H1 (cell line): ENCODE results near the gene CLCF1. TPM values are rescaled to one million over a fixed set of nuclear protein-coding genes. Genes with fewer than 3 reads are reported as not detected.

Source experiments
- CTCF ChIA-PET: fragments of 300-600 bp; sonication (Branson Sonifier 250); formaldehyde crosslinking; loops from one replicate; lab custom pipeline; 2021; ENCODE audit not compliant: partially characterized antibody; lab: Charles Lee
- POLR2A ChIA-PET: fragments of 300-600 bp; sonication (Branson Sonifier 250); formaldehyde crosslinking; loops from one replicate; lab custom pipeline; 2021; ENCODE audit warnings: inconsistent platforms; ENCODE audit not compliant: partially characterized antibody; lab: Charles Lee
- DNase-seq, 2 experiments: peaks; one replicate each; pipeline versions ENCODE4 v3.0.0 to v3.0.0-alpha.2; 2010 to 2022; ENCODE audit warnings: low spot score in 2 of 2, low read depth in 1 of 2, mixed read lengths in 1 of 2
- FAIRE-seq: peaks from 2 replicates; lab custom pipeline; 2011; peaks lifted over from hg19 to GRCh38; lab: Jason Lieb, UNC
- H2AFZ ChIP-seq: 2 replicates; pipeline ENCODE4 v1.8.1; 2012; ENCODE audit warnings: low read length, inconsistent platforms
- H2AK5ac ChIP-seq: 2 replicates; pipeline ENCODE4 v1.6.1; 2013; ENCODE audit warnings: low read depth, low read length
- H2BK120ac ChIP-seq: replicated peaks from 2 replicates; pipeline ENCODE3; 2013; ENCODE audit warnings: low read depth, low read length, inconsistent platforms
- H2BK12ac ChIP-seq: 2 replicates; pipeline ENCODE4 v1.6.1; 2013; ENCODE audit warnings: low read depth, low read length
- H2BK15ac ChIP-seq: 2 replicates; pipeline ENCODE4 v1.6.1; 2013; ENCODE audit warnings: low read length
- H2BK20ac ChIP-seq: 2 replicates; pipeline ENCODE4 v1.6.1; 2013; ENCODE audit warnings: low read length
- H2BK5ac ChIP-seq: 2 replicates; pipeline ENCODE4 v1.6.1; 2013; ENCODE audit warnings: low read depth, low read length
- H3K14ac ChIP-seq: 2 replicates; pipeline ENCODE4 v1.6.1; 2013; ENCODE audit warnings: inconsistent platforms; ENCODE audit not compliant: insufficient read length
- H3K18ac ChIP-seq: 2 replicates; pipeline ENCODE4 v1.6.1; 2013; ENCODE audit warnings: low read length; ENCODE audit errors: extremely low read depth
- H3K23ac ChIP-seq: 2 replicates; pipeline ENCODE4 v1.6.1; 2013; ENCODE audit warnings: inconsistent platforms; ENCODE audit not compliant: insufficient read length
- H3K23me2 ChIP-seq: 2 replicates; pipeline ENCODE4 v1.6.1; 2013; ENCODE audit warnings: low read depth, low read length
- H3K27ac ChIP-seq: 2 replicates; pipeline ENCODE4 v1.6.1; 2011; ENCODE audit warnings: low read depth, low read length, inconsistent platforms
- H3K27me3 ChIP-seq, 4 experiments: replicated peaks in 1 of 4; 1 replicate in 1 of 4; 2 replicates in 3 of 4; pipeline versions ENCODE4 v1.6.1 to v1.8.1; 2011 to 2013; ENCODE audit warnings: low read length in 3 of 4, mild to moderate bottlenecking in 3 of 4, inconsistent platforms in 2 of 4, mixed read lengths in 2 of 4, moderate library complexity in 1 of 4; ENCODE audit not compliant: control insufficient read depth in 3 of 4, insufficient read depth in 3 of 4; ENCODE audit errors: extremely low read depth in 1 of 4
- H3K36me3 ChIP-seq, 4 experiments: 2 replicates each; pipeline versions ENCODE4 v1.6.1 to v1.8.1; 2011 to 2013; ENCODE audit warnings: mild to moderate bottlenecking in 4 of 4, low read length in 3 of 4, moderate library complexity in 2 of 4, control low read depth in 1 of 4, inconsistent platforms in 1 of 4; ENCODE audit not compliant: insufficient read depth in 4 of 4, control insufficient read depth in 2 of 4
- H3K4ac ChIP-seq: replicated peaks from 2 replicates; pipeline ENCODE3; 2013; ENCODE audit warnings: low read length, low read depth, mixed read lengths, inconsistent platforms; ENCODE audit not compliant: insufficient read length
- H3K4me1 ChIP-seq, 4 experiments: replicated peaks in 1 of 4; 1 replicate in 1 of 4; 2 replicates in 3 of 4; pipeline versions ENCODE4 v1.6.1 to v1.8.1; 2011 to 2013; ENCODE audit warnings: low read length in 3 of 4, inconsistent platforms in 2 of 4, mixed read lengths in 1 of 4; ENCODE audit not compliant: insufficient read depth in 4 of 4, control insufficient read depth in 3 of 4
- H3K4me2 ChIP-seq, 2 experiments: 2 replicates each; pipeline versions ENCODE4 v1.6.1 to v1.8.1; 2011 to 2013; ENCODE audit warnings: low read depth in 2 of 2, low read length in 2 of 2, control low read depth in 1 of 2, inconsistent platforms in 1 of 2, mild to moderate bottlenecking in 1 of 2; ENCODE audit not compliant: insufficient read depth in 1 of 2
- H3K4me3 ChIP-seq, 4 experiments: fragments of 200-600, 300-600 bp in 1 of 4; sonication (generic), shearing (Covaris generic), sonication (Bioruptor Twin) in 1 of 4; 2 replicates each; pipeline versions ENCODE4 v1.5.1 to v1.8.1; 2011 to 2016; ENCODE audit warnings: low read length in 4 of 4, low read depth in 3 of 4, control low read depth in 2 of 4, inconsistent platforms in 2 of 4, mild to moderate bottlenecking in 2 of 4, mixed read lengths in 1 of 4, moderate library complexity in 1 of 4; ENCODE audit not compliant: insufficient read depth in 2 of 4; ENCODE audit errors: extremely low read depth in 1 of 4
- H3K56ac ChIP-seq: replicated peaks from 2 replicates; pipeline ENCODE3; 2013; ENCODE audit warnings: low read depth, mild to moderate bottlenecking, mixed read lengths, low read length, inconsistent platforms; ENCODE audit not compliant: insufficient read length
- H3K79me1 ChIP-seq: 2 replicates; pipeline ENCODE4 v1.6.1; 2013; ENCODE audit warnings: low read depth, low read length, control low read depth
- H3K79me2 ChIP-seq, 2 experiments: 2 replicates each; pipeline versions ENCODE4 v1.6.1 to v1.8.1; 2012 to 2013; ENCODE audit warnings: low read length in 2 of 2, mild to moderate bottlenecking in 2 of 2, inconsistent platforms in 1 of 2; ENCODE audit not compliant: insufficient read depth in 2 of 2, control insufficient read depth in 1 of 2
- H3K9ac ChIP-seq, 4 experiments: replicated peaks in 1 of 4; 1 replicate in 1 of 4; 2 replicates in 3 of 4; pipeline versions ENCODE4 v1.6.1 to v1.8.1; 2011 to 2013; ENCODE audit warnings: low read depth in 3 of 4, low read length in 3 of 4, control low read depth in 2 of 4, mild to moderate bottlenecking in 2 of 4, moderate library complexity in 2 of 4, inconsistent platforms in 1 of 4; ENCODE audit errors: extremely low read depth in 1 of 4
- H3K9me3 ChIP-seq, 2 experiments: 2 replicates each; pipeline versions ENCODE4 v1.6.1 to v1.8.1; 2012 to 2013; ENCODE audit warnings: mild to moderate bottlenecking in 2 of 2, moderate library complexity in 2 of 2, control low read depth in 1 of 2, inconsistent platforms in 1 of 2, low read depth in 1 of 2, low read length in 1 of 2, mixed read lengths in 1 of 2; ENCODE audit not compliant: insufficient read depth in 2 of 2
- H4K20me1 ChIP-seq, 2 experiments: replicated peaks in 1 of 2; 2 replicates each; pipeline versions ENCODE3 to v1.8.1; 2011 to 2013; ENCODE audit warnings: inconsistent platforms in 2 of 2, low read length in 2 of 2, mild to moderate bottlenecking in 1 of 2; ENCODE audit not compliant: insufficient read depth in 2 of 2, control insufficient read depth in 1 of 2
- H4K5ac ChIP-seq: 2 replicates; pipeline ENCODE4 v1.6.1; 2013; ENCODE audit warnings: low read length, low read depth, mixed read lengths, inconsistent platforms; ENCODE audit not compliant: insufficient read length
- H4K8ac ChIP-seq: 2 replicates; pipeline ENCODE4 v1.8.0; 2013; ENCODE audit warnings: mild to moderate bottlenecking, moderate library complexity, low read length, inconsistent platforms; ENCODE audit not compliant: insufficient read depth; ENCODE audit errors: extremely low read depth
- H4K91ac ChIP-seq: replicated peaks from 2 replicates; pipeline ENCODE3; 2013; ENCODE audit warnings: low read length, mixed read lengths, inconsistent platforms; ENCODE audit not compliant: insufficient read length
- BCL11A ChIP-seq, 2 experiments: IDR thresholded peaks; one replicate each; pipeline ENCODE4 v1.6.1; 2011; ENCODE audit warnings: low read depth in 2 of 2, low read length in 2 of 2, mild to moderate bottlenecking in 2 of 2
- JUND ChIP-seq: IDR thresholded peaks from 2 replicates; pipeline ENCODE4 v1.6.1; 2011; ENCODE audit warnings: mild to moderate bottlenecking, improper control_type of control experiment, low read length
- RFX5 ChIP-seq: IDR thresholded peaks from 2 replicates; pipeline ENCODE4 v1.6.1; 2011; ENCODE audit warnings: low read depth, low read length, improper control_type of control experiment, borderline replicate concordance
- SUZ12 ChIP-seq: fragments of 200-600 bp; sonication (generic); IDR thresholded peaks from 2 replicates; pipeline ENCODE4 v1.6.1; 2012; ENCODE audit warnings: mild to moderate bottlenecking, inconsistent platforms, low read length, moderate library complexity, mixed read lengths
- WGBS, 2 experiments: shearing (Covaris generic) in 1 of 2; methylation state at CpG; one replicate each; pipeline versions ENCODE4 v1.1.6 to v1.1.7; 2013 to 2015; ENCODE audit warnings: low lambda C conversion rate in 2 of 2, mixed read lengths in 2 of 2, inconsistent platforms in 1 of 2, low coverage in 1 of 2, missing lambda C conversion rate in 1 of 2; ENCODE audit not compliant: insufficient replicate concordance in 2 of 2, insufficient coverage in 1 of 2, insufficient read length in 1 of 2; ENCODE audit errors: extremely low coverage in 1 of 2, missing lambda C conversion rate in 1 of 2; 5-methylcytosine and 5-hydroxymethylcytosine counted together
- polyA plus RNA-seq, 7 experiments: library from polyadenylated mRNA; depleted of rRNA in 3 of 7; stranded (reverse) in 5 of 7; unstranded in 2 of 7; fragments of >200 nt in 5 of 7; fragments of 200-250 nt in 2 of 7; gene quantifications; 1 replicate in 5 of 7; 2 replicates in 1 of 7; 4 replicates in 1 of 7; pipeline versions ENCODE4 v1.2.1 to v1.2.3, GENCODE V29; 2011 to 2013; ENCODE audit warnings: missing spikeins in 2 of 7, mixed read lengths in 2 of 7
- total RNA-seq: library from RNA; stranded (reverse); fragmentation: NEBNext Ultra II Directional; extraction: Animal tissue kit (Norgen Biotek cat#: 25700); gene quantifications from 2 replicates; pipeline ENCODE4 v1.2.1, GENCODE V29; 2021
- TF ChIP-seq, protein P1 (sequence below): IDR thresholded peaks from 2 replicates; pipeline ENCODE4 v1.6.1; 2012; ENCODE audit warnings: low read length, inconsistent platforms

CLCF1 gene
- total and polyA plus RNA-seq, 2 of the 8 experiments (the other 6 are each of a cell fraction or from before 2014, with no cell fraction given), result 0.32 to 1.2 TPM

DNA sequence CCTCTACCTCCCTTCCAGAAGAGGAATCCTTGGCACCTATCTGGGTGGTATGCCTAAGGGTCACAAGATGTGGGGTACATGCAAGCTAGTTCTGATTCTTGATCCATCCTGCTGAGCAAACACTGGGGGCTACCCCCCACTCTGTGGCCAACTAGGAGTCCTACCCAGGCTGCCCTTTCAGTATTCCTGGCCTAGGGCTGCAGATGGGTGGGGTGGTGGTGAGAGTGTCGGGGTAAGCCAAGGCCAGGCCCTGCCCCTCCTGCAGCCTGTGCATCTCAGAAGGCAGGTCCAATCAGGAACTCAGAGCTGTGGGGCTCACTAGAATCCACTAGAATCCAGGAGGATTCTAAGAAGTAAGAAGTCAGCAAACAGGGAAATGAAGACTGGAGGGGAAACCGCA is 59.2 kb downstream of the CLCF1 start:
- peaks cover 3% of the 10 kb centered on the region; the same call in 1 of the 2 replicates for H3K23me2 ChIP-seq
- CTCF ChIA-PET, result interaction anchor here (0.6 to 11.4 kb wide), 9 partner anchors 9 to 323 kb away, joined by 3 to 186 read pairs (median 4); partner anchors contain the start of genes GRK2 and SSH3

More for the DNA sequence above, 59.2 kb downstream of the CLCF1 start:
- Histone ChIP-seq H3K79me1 (no peaks in the 10 kb centered on the region), H4K20me1 (peaks cover 0 to 4% of the 10 kb centered on the region in 2 experiments), H3K27ac (no peak overlapping the region), H3K36me3 (peaks cover 0 to 4% (median 0%) of the 10 kb centered on the region in 4 experiments; a peak in 2 of 8 replicates), H4K5ac (no peak overlapping the region), H3K4me2 (no peak overlapping the region), H3K27me3 (peaks cover 5 to 13% (median 10%) of the 10 kb centered on the region in 4 experiments; a peak in 6 of 7 replicates), H3K14ac (no peak overlapping the region), H3K56ac (no peak overlapping the region), H2AFZ (no peak overlapping the region), H2BK120ac (no peak overlapping the region), H3K4ac (no peak overlapping the region), H2BK12ac (no peak overlapping the region), H3K4me1 (peaks cover 0 to 3% (median 0%) of the 10 kb centered on the region in 4 experiments; a peak in 3 of 7 replicates), H3K18ac (no peak overlapping the region), H3K4me3 (no peak overlapping the region), H3K23ac (no peak overlapping the region), H2BK15ac (no peak overlapping the region)
- WGBS, 2 experiments, result 80% methylated on average over 2 of the region's 2 CpGs; no CpG with 5 or more reads in 1 of the 2 experiments
- POLR2A ChIA-PET, result interaction anchor here (0.8 to 1.4 kb wide), 3 partner anchors 9 to 316 kb away, joined by 3 read pairs; partner anchors contain the start of genes NUDT8 and SSH3
- DNase-seq (no peak), FAIRE-seq (no peak)
- TF ChIP-seq RFX5, result no peak
- TF ChIP-seq SUZ12, result no peak
- no peak for TF ChIP-seq BCL11A (IDR thresholded peaks at IDR 0.05; ENCODE audit: low read depth in 2 of 2, low read length in 2 of 2)
- TF ChIP-seq, protein P1, sequence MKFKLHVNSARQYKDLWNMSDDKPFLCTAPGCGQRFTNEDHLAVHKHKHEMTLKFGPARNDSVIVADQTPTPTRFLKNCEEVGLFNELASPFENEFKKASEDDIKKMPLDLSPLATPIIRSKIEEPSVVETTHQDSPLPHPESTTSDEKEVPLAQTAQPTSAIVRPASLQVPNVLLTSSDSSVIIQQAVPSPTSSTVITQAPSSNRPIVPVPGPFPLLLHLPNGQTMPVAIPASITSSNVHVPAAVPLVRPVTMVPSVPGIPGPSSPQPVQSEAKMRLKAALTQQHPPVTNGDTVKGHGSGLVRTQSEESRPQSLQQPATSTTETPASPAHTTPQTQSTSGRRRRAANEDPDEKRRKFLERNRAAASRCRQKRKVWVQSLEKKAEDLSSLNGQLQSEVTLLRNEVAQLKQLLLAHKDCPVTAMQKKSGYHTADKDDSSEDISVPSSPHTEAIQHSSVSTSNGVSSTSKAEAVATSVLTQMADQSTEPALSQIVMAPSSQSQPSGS, result no peak
- no peak for TF ChIP-seq JUND
- TF ChIP-seq, all 59 proteins: peak for 0
- Histone ChIP-seq H3K79me2 (no peaks in the 10 kb centered on the region), H4K8ac (no peak overlapping the region), H2AK5ac (no peak overlapping the region), H2BK5ac (no peak overlapping the region), H3K9me3 (no peaks in the 10 kb centered on the region), H2BK20ac (no peak overlapping the region), H3K9ac (no peak overlapping the region), H4K91ac (no peak overlapping the region)
